IMR-90 (cell line): ENCODE measurements around the gene TXNDC12. TPM values are rescaled to one million over a fixed set of nuclear protein-coding genes. Genes with fewer than 3 reads are reported as not detected.
A peak's percentile ranks its signal among the peaks of the same experiment; 100 is the strongest.

ENCODE experiments used
- ATAC-seq: fragments of 200-7000 bp; cut with Tn5 transposase; 2 replicates; pipeline ENCODE4 v1.9.1; 2020; ENCODE audit warnings: low read depth, mild to moderate bottlenecking, moderate library complexity
- BruUV-seq: library from RNA; stranded (reverse); fragments of 400-500 nt; replicated peaks from 2 replicates; lab custom pipeline; 2021; lab: Mats Ljungman, UMichigan
- CTCF ChIA-PET: fragments of 300-600 bp; formaldehyde crosslinking; extraction: SDS; loops from one replicate; lab custom pipeline; 2021; ENCODE audit warnings: antibody characterized with exemption; lab: Yijun Ruan, JAX
- POLR2A ChIA-PET: fragments of 300-600 bp; sonication (Branson Sonifier 250); formaldehyde crosslinking; loops from one replicate; lab custom pipeline; 2022; ENCODE audit warnings: antibody characterized with exemption; ENCODE audit not compliant: unreplicated experiment; lab: Charles Lee
- DNase-seq: peaks from one replicate; pipeline ENCODE4 v3.0.0; 2013
- H2AFZ ChIP-seq: replicated peaks from 2 replicates; pipeline ENCODE3; 2013; ENCODE audit warnings: low read length, mild to moderate bottlenecking; ENCODE audit not compliant: poor library complexity
- H2AK5ac ChIP-seq: 2 replicates; pipeline ENCODE4 v1.6.1; 2013; ENCODE audit warnings: low read depth, low read length, inconsistent platforms
- H2AK9ac ChIP-seq: replicated peaks from 2 replicates; pipeline ENCODE3; 2013; ENCODE audit warnings: mild to moderate bottlenecking, low read depth, low read length, moderate library complexity; ENCODE audit not compliant: poor library complexity
- H2BK120ac ChIP-seq: 2 replicates; pipeline ENCODE4 v1.6.1; 2013; ENCODE audit warnings: low read depth, low read length, inconsistent platforms
- H2BK15ac ChIP-seq: 3 replicates; pipeline ENCODE4 v1.6.1; 2013; ENCODE audit warnings: low read depth, low read length, inconsistent platforms
- H2BK20ac ChIP-seq: 2 replicates; pipeline ENCODE4 v1.6.1; 2013; ENCODE audit warnings: low read depth, mild to moderate bottlenecking, inconsistent platforms, low read length, moderate library complexity
- H2BK5ac ChIP-seq: 2 replicates; pipeline ENCODE4 v1.6.1; 2013; ENCODE audit warnings: mild to moderate bottlenecking, low read depth, low read length, inconsistent platforms; ENCODE audit not compliant: poor library complexity, severe bottlenecking
- H3K14ac ChIP-seq: replicated peaks from 2 replicates; pipeline ENCODE4 v1.6.1; 2013; ENCODE audit warnings: low read depth, low read length, inconsistent platforms
- H3K18ac ChIP-seq: 2 replicates; pipeline ENCODE4 v1.6.1; 2013; ENCODE audit warnings: low read depth, low read length, control low read depth
- H3K23ac ChIP-seq: 2 replicates; pipeline ENCODE4 v1.6.1; 2013; ENCODE audit warnings: low read depth, low read length, inconsistent platforms
- H3K27ac ChIP-seq: 2 replicates; pipeline ENCODE4 v1.5.1; 2013; ENCODE audit warnings: mild to moderate bottlenecking, control low read depth, low read length; ENCODE audit not compliant: insufficient read depth
- H3K27me3 ChIP-seq: 2 replicates; pipeline ENCODE4 v1.6.1; 2013; ENCODE audit warnings: low read length; ENCODE audit not compliant: control insufficient read depth, insufficient read depth
- H3K36me3 ChIP-seq: 2 replicates; pipeline ENCODE4 v1.6.1; 2013; ENCODE audit warnings: low read length, mixed read lengths; ENCODE audit not compliant: control insufficient read depth, insufficient read depth
- H3K4ac ChIP-seq: 2 replicates; pipeline ENCODE4 v1.6.1; 2013; ENCODE audit warnings: low read depth, low read length, inconsistent platforms
- H3K4me1 ChIP-seq: 2 replicates; pipeline ENCODE4 v1.6.1; 2013; ENCODE audit warnings: low read length, mixed read lengths; ENCODE audit not compliant: control insufficient read depth, insufficient read depth
- H3K4me2 ChIP-seq: 2 replicates; pipeline ENCODE4 v1.6.1; 2013; ENCODE audit warnings: low read depth, mild to moderate bottlenecking, control low read depth, low read length, moderate library complexity
- H3K4me3 ChIP-seq: 2 replicates; pipeline ENCODE4 v1.5.1; 2013; ENCODE audit warnings: low read depth, mild to moderate bottlenecking, control low read depth, low read length, moderate library complexity; ENCODE audit not compliant: insufficient read depth
- H3K56ac ChIP-seq: 2 replicates; pipeline ENCODE4 v1.6.1; 2013; ENCODE audit warnings: low read length, inconsistent platforms; ENCODE audit not compliant: insufficient read depth; ENCODE audit errors: extremely low read depth
- H3K79me1 ChIP-seq, 2 experiments: 2 replicates each; pipeline ENCODE4 v1.6.1; 2013; ENCODE audit warnings: low read length in 2 of 2, inconsistent platforms in 1 of 2, low read depth in 1 of 2
- H3K9ac ChIP-seq: 2 replicates; pipeline ENCODE4 v1.6.1; 2013; ENCODE audit warnings: low read depth, low read length, control low read depth
- H3K9me1 ChIP-seq: 2 replicates; pipeline ENCODE4 v1.6.1; 2013; ENCODE audit warnings: low read length, inconsistent platforms; ENCODE audit not compliant: insufficient read depth
- H3K9me3 ChIP-seq: 2 replicates; pipeline ENCODE4 v1.6.1; 2013; ENCODE audit warnings: low read length; ENCODE audit not compliant: control insufficient read depth, insufficient read depth
- H4K20me1 ChIP-seq: 2 replicates; pipeline ENCODE4 v1.6.1; 2013; ENCODE audit warnings: low read length, inconsistent platforms; ENCODE audit not compliant: insufficient read depth
- H4K5ac ChIP-seq: 2 replicates; pipeline ENCODE4 v1.6.1; 2013; ENCODE audit warnings: mild to moderate bottlenecking, low read depth, low read length, control low read depth
- H4K8ac ChIP-seq, 2 experiments: 2 replicates each; pipeline ENCODE4 v1.6.1; 2013; ENCODE audit warnings: low read depth in 2 of 2, low read length in 2 of 2, control low read depth in 1 of 2, inconsistent platforms in 1 of 2
- H4K91ac ChIP-seq: 2 replicates; pipeline ENCODE4 v1.6.1; 2013; ENCODE audit warnings: low read depth, low read length, inconsistent platforms; ENCODE audit not compliant: insufficient read depth
- BHLHE40 ChIP-seq: fragments of 150-350 bp; IDR thresholded peaks from 2 replicates; pipeline ENCODE4 v1.6.1; 2016; ENCODE audit warnings: mild to moderate bottlenecking, low read depth, low read length
- CHD1 ChIP-seq: IDR thresholded peaks from 2 replicates; pipeline ENCODE4 v1.6.1; 2012; ENCODE audit warnings: low read depth, low read length, improper control_type of control experiment
- ELK1 ChIP-seq: fragments of 150-350 bp; IDR thresholded peaks from 2 replicates; pipeline ENCODE4 v1.6.1; 2016; ENCODE audit warnings: low read depth, mild to moderate bottlenecking, low read length, moderate library complexity, borderline replicate concordance
- FOS ChIP-seq: fragments of 150-350 bp; IDR thresholded peaks from 2 replicates; pipeline ENCODE4 v1.6.1; 2016; ENCODE audit warnings: low read depth, low read length
- MAFK ChIP-seq: IDR thresholded peaks from 2 replicates; pipeline ENCODE4 v1.6.1; 2012; ENCODE audit warnings: low read depth, low read length, improper control_type of control experiment
- MAZ ChIP-seq: IDR thresholded peaks from 2 replicates; pipeline ENCODE4 v1.6.1; 2012; ENCODE audit warnings: low read depth, mild to moderate bottlenecking, low read length, improper control_type of control experiment, moderate library complexity, borderline replicate concordance
- MXI1 ChIP-seq: IDR thresholded peaks from 2 replicates; pipeline ENCODE4 v1.6.1; 2012; ENCODE audit warnings: low read depth, mild to moderate bottlenecking, low read length, moderate library complexity, borderline replicate concordance
- NFE2L2 ChIP-seq: fragments of 150-350 bp; IDR thresholded peaks from 2 replicates; pipeline ENCODE4 v1.6.1; 2016; ENCODE audit warnings: low read depth, mild to moderate bottlenecking, low read length
- POLR2A ChIP-seq: IDR thresholded peaks from 2 replicates; pipeline ENCODE4 v1.6.1; 2012; ENCODE audit warnings: mild to moderate bottlenecking, low read depth, low read length
- RAD21 ChIP-seq: IDR thresholded peaks from 2 replicates; pipeline ENCODE4 v1.6.1; 2012; ENCODE audit warnings: low read length, improper control_type of control experiment
- RCOR1 ChIP-seq: IDR thresholded peaks from 2 replicates; pipeline ENCODE4 v1.6.1; 2012; ENCODE audit warnings: mild to moderate bottlenecking, low read length, improper control_type of control experiment; ENCODE audit not compliant: insufficient replicate concordance
- RFX5 ChIP-seq: IDR thresholded peaks from 2 replicates; pipeline ENCODE4 v1.8.0; 2012; ENCODE audit warnings: low read depth, mild to moderate bottlenecking, low read length, moderate library complexity
- SMC3 ChIP-seq: fragments of 150-350 bp; IDR thresholded peaks from 2 replicates; pipeline ENCODE4 v1.6.1; 2016; ENCODE audit warnings: low read depth, mild to moderate bottlenecking, antibody characterized with exemption, low read length, moderate library complexity
- WGBS, 2 experiments: methylation state at CpG; one replicate each; pipeline versions ENCODE4 v1.1.5 to v1.1.7; 2013; ENCODE audit warnings: missing lambda C conversion rate in 2 of 2; ENCODE audit not compliant: insufficient read length in 1 of 2; ENCODE audit errors: extremely low coverage in 2 of 2; 5-methylcytosine and 5-hydroxymethylcytosine counted together
- dilution Hi-C: fragments of 300-500 bp; cut with HindIII; formaldehyde crosslinking; loops from one replicate; pipeline ENCODE4 v1.14.3; 2018; ENCODE audit warnings: low sequenced_read_pairs; ENCODE audit not compliant: unreplicated experiment
- in situ Hi-C: fragments of 300-500 bp; cut with MboI; formaldehyde crosslinking; loops from 3 replicates; pipeline ENCODE4 v1.14.3; 2019; ENCODE audit warnings: low sequenced_read_pairs, inconsistent platforms, mixed read lengths
- intact Hi-C: fragments of 100-400 bp; cut with micrococcal nuclease; formaldehyde crosslinking; loops from 2 replicates; pipeline ENCODE4 v1.10.0; 2022
- polyA plus RNA-seq, 3 experiments: library from polyadenylated mRNA; depleted of rRNA; stranded (reverse); fragments of >200 nt; gene quantifications; 2 replicates each; pipeline ENCODE4 v1.2.3, GENCODE V29; 2012; ENCODE audit warnings: low replicate concordance in 1 of 3
- total RNA-seq: library from RNA; depleted of rRNA; stranded (reverse); fragments of >200 nt; gene quantifications from 2 replicates; pipeline ENCODE4 v1.2.3, GENCODE V29; 2012
- TF ChIP-seq, protein P1 (sequence below): conservative IDR thresholded peaks from 2 replicates; pipeline ENCODE4 v1.5.1; 2012; ENCODE audit warnings: mild to moderate bottlenecking, low read depth, low read length, improper control_type of control experiment

TXNDC12 gene
- total and polyA plus RNA-seq, 2 of the 4 experiments (the other 2 are of a cell fraction): 24.4 to 29.9 TPM

DNA sequence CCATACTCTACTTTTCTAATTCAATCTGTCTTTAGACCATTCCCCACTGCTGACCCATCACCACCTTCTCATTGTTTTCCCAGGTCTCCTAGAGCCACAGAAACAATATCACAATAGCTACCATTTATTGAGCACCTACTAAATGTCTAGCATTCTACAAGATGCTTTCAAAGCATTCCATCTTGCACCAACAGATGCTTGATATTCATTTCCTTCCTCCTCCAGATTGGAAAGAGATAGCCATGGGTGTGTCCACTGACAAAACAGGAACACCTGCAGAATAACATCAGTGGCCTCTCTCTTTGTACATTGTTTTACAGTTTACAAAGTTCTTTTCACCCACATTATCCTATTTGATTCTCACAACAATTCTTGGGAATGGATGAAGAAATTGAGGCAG, 66.7 kb downstream of the TXNDC12 start (continued):
- TF ChIP-seq ELK1: no peak
- no peak for TF ChIP-seq CHD1

DNA sequence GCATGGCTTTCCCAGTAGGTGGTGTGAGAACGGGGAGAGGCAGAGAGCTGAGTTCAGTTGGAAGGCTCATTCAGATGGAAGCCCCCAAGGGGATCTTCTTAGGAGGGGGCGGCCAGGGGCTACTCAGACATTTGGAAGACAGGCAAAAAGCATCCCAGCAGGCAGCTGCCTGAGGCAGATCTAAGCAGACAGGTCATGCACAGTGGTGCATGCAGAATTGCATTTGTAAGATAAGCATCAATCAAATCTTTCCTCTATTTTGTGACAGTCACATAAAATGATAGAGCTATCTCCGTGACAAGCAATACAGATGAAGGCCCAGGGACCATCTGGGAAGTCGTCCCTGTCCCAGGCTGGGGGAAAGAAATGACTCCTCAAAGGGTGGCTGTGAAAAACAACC, 68.3 kb downstream of the TXNDC12 start:
- dilution Hi-C loops (no loop called here), intact Hi-C loops (no loop called here), in situ Hi-C loops (no loop called here)
- H3K14ac ChIP-seq: peak overlapping the region; percentile 26; the same call in 1 of the 2 replicates
- H2BK20ac ChIP-seq: no peak overlapping the region
- no peak overlapping the region for H3K56ac ChIP-seq
- no peak overlapping the region for H3K4me2 ChIP-seq
- no peak overlapping the region for H3K27ac ChIP-seq
- H2AK9ac ChIP-seq: no peak overlapping the region
- peaks cover 4% of the 10 kb centered on the region for H3K4me1 ChIP-seq
- H2BK5ac ChIP-seq: no peak overlapping the region
- H4K20me1 ChIP-seq: peaks cover 6% of the 10 kb centered on the region; the same call in 1 of the 2 replicates
- 83% methylated on average over 1 of the region's 4 CpGs; no CpG with 5 or more reads in 1 of the 2 experiments for WGBS, 2 experiments
- no peak overlapping the region; the same call in 2 of the 3 replicates for H2BK15ac ChIP-seq
- H3K9me3 ChIP-seq: no peaks in the 10 kb centered on the region
- H4K5ac ChIP-seq: no peak overlapping the region
- peaks cover 2% of the 10 kb centered on the region for H3K36me3 ChIP-seq
- H4K8ac ChIP-seq: no peak overlapping the region
- ATAC-seq (no peak), DNase-seq (no peak)
- ChIA-PET POLR2A (no interaction called here), CTCF (no interaction called here)
- peaks cover 23% of the 10 kb centered on the region for H3K9me1 ChIP-seq
- H2BK120ac ChIP-seq: no peak overlapping the region
- no peak overlapping the region for H2AFZ ChIP-seq
- H3K4ac ChIP-seq: no peak overlapping the region
- no TSS peak for BruUV-seq
- no peak overlapping the region for H3K23ac ChIP-seq
- peaks cover 26 to 72% of the 10 kb centered on the region in 2 experiments for H3K79me1 ChIP-seq
- no peak overlapping the region for H3K9ac ChIP-seq
- H3K4me3 ChIP-seq: no peak overlapping the region
- H4K91ac ChIP-seq: no peak overlapping the region
- H3K18ac ChIP-seq: no peak overlapping the region
- H2AK5ac ChIP-seq: 0 out of 2 replicates have a peak overlapping the region, but pooled peaks have one; percentile 7
- H3K27me3 ChIP-seq: no peaks in the 10 kb centered on the region; the same call in 1 of the 2 replicates
- TF ChIP-seq, protein P1, sequence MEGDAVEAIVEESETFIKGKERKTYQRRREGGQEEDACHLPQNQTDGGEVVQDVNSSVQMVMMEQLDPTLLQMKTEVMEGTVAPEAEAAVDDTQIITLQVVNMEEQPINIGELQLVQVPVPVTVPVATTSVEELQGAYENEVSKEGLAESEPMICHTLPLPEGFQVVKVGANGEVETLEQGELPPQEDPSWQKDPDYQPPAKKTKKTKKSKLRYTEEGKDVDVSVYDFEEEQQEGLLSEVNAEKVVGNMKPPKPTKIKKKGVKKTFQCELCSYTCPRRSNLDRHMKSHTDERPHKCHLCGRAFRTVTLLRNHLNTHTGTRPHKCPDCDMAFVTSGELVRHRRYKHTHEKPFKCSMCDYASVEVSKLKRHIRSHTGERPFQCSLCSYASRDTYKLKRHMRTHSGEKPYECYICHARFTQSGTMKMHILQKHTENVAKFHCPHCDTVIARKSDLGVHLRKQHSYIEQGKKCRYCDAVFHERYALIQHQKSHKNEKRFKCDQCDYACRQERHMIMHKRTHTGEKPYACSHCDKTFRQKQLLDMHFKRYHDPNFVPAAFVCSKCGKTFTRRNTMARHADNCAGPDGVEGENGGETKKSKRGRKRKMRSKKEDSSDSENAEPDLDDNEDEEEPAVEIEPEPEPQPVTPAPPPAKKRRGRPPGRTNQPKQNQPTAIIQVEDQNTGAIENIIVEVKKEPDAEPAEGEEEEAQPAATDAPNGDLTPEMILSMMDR: no peak
- TF ChIP-seq RFX5 (no peak), RAD21 (no peak), MAZ (no peak), MAFK (no peak), NFE2L2 (no peak), POLR2A (no peak), BHLHE40 (no peak), FOS (no peak), ELK1 (no peak), RCOR1 (no peak), SMC3 (no peak), CHD1 (no peak), MXI1 (no peak)
